BLaER1 treated with 17β-estradiol and CSF1 and Interleukin-3, amounts not matched to agents 10 nM and 100 nM (cell line): ENCODE results near the gene PASD1.
"Not testable (repeated sequence)": the region's sequence is repeated elsewhere in the genome, so short reads cannot be mapped to it uniquely, and the experiment has no call there.

Source experiments
- H3K27ac ChIP-seq, 11 experiments: shearing (Covaris generic); formaldehyde crosslinking; 2 replicates each; pipeline ENCODE4 v1.8.1; 2022
- H3K27me3 ChIP-seq, 11 experiments: shearing (Covaris generic); formaldehyde crosslinking; 2 replicates each; pipeline ENCODE4 v1.8.1; 2022
- H3K36me3 ChIP-seq, 11 experiments: shearing (Covaris generic); formaldehyde crosslinking; 2 replicates each; pipeline ENCODE4 v1.8.1; 2022
- H3K4me1 ChIP-seq, 10 experiments: shearing (Covaris generic); formaldehyde crosslinking; 2 replicates each; pipeline ENCODE4 v1.8.1; 2022
- H3K4me2 ChIP-seq, 11 experiments: shearing (Covaris generic); formaldehyde crosslinking; 2 replicates each; pipeline ENCODE4 v1.8.1; 2022
- H3K4me3 ChIP-seq, 10 experiments: shearing (Covaris generic); formaldehyde crosslinking; 2 replicates each; pipeline ENCODE4 v1.8.1; 2022
- H3K9ac ChIP-seq, 11 experiments: shearing (Covaris generic); formaldehyde crosslinking; 2 replicates each; pipeline ENCODE4 v1.8.1; 2022
- H3K9me3 ChIP-seq, 11 experiments: shearing (Covaris generic); formaldehyde crosslinking; replicated peaks in 1 of 11; 2 replicates each; pipeline ENCODE4 v1.8.1; 2022
- H4K20me1 ChIP-seq, 11 experiments: shearing (Covaris generic); formaldehyde crosslinking; 2 replicates each; pipeline ENCODE4 v1.8.1; 2022
- Cebpa-rat ChIP-seq, 11 experiments: shearing (Covaris generic); IDR thresholded peaks; 2 replicates each; pipeline ENCODE4 v1.8.1; 2022

The PASD1 gene

GRCh38 chrX:151679798-151680402, 116.4 kb downstream of the PASD1 start:
- Histone ChIP-seq H4K20me1 (peaks cover 0 to 11% (median 0%) of the 10 kb centered on the region in 11 experiments; a peak in 3 of 22 replicates), H3K4me2 (no peak overlapping the region), H3K4me3 (no peak overlapping the region), H3K9me3 (no peaks in the 10 kb centered on the region; a peak in 1 of 22 replicates), H3K27ac (no peak overlapping the region), H3K9ac (no peak overlapping the region), H3K4me1 (no peaks in the 10 kb centered on the region; a peak in 1 of 20 replicates), H3K27me3 (peaks cover 84 to 99% (median 96%) of the 10 kb centered on the region in 11 experiments), H3K36me3 (no peaks in the 10 kb centered on the region)
- no peak for TF ChIP-seq Cebpa-rat (IDR thresholded peaks at IDR 0.05)

- no peak overlapping the region for H3K4me3 ChIP-seq
- H3K36me3 ChIP-seq = no peaks in the 10 kb centered on the region
- no peak for TF ChIP-seq Cebpa-rat (IDR thresholded peaks at IDR 0.05)
- peaks cover 84 to 99% (median 95%) of the 10 kb centered on the region in 11 experiments for H3K27me3 ChIP-seq
- no peaks in the 10 kb centered on the region; a peak in 1 of 20 replicates for H3K4me1 ChIP-seq
- no peaks in the 10 kb centered on the region; a peak in 1 of 22 replicates for H3K9me3 ChIP-seq
- no peak overlapping the region for H3K9ac ChIP-seq
- H4K20me1 ChIP-seq = peaks cover 0 to 6% (median 0%) of the 10 kb centered on the region in 11 experiments; a peak in 1 of 22 replicates
- H3K27ac ChIP-seq = no peak overlapping the region
- no peak overlapping the region for H3K4me2 ChIP-seq
These were observed 117.3 kb downstream of the PASD1 start for GRCh38 chrX:151680805-151681204.

GRCh38 chrX:151687635-151688034, 124.2 kb downstream of the PASD1 start:
- TF ChIP-seq Cebpa-rat (IDR thresholded peaks at IDR 0.05) = no peak
- no peak overlapping the region for H3K4me3 ChIP-seq
- no peak overlapping the region for H3K27ac ChIP-seq
- H3K9me3 ChIP-seq = 0 out of 22 replicates have a peak, but pooled peaks cover 0 to 2% (median 0%) of the 10 kb centered on the region in 11 experiments
- no peaks in the 10 kb centered on the region for H3K36me3 ChIP-seq
- no peak overlapping the region for H3K4me2 ChIP-seq
- H3K4me1 ChIP-seq = no peaks in the 10 kb centered on the region
- no peak overlapping the region for H3K9ac ChIP-seq
- H3K27me3 ChIP-seq = peaks cover 69 to 100% (median 98%) of the 10 kb centered on the region in 11 experiments
- peaks cover 0 to 3% (median 0%) of the 10 kb centered on the region in 11 experiments; a peak in 1 of 22 replicates for H4K20me1 ChIP-seq

- no peak overlapping the region for H3K27ac ChIP-seq
These were observed 125.2 kb downstream of the PASD1 start for GRCh38 chrX:151688695-151689094.

GRCh38 chrX:151692825-151693224, 129.3 kb downstream of the PASD1 start:
- no peak for TF ChIP-seq Cebpa-rat (IDR thresholded peaks at IDR 0.05)
- Histone ChIP-seq H3K4me2 (no peak overlapping the region), H3K27ac (no peak overlapping the region), H3K9me3 (peaks cover 0 to 24% (median 7%) of the 10 kb centered on the region in 11 experiments; a peak in 12 of 22 replicates), H3K36me3 (no peaks in the 10 kb centered on the region), H4K20me1 (peaks cover 0 to 3% (median 0%) of the 10 kb centered on the region in 11 experiments; a peak in 1 of 22 replicates), H3K4me3 (no peak overlapping the region), H3K4me1 (no peaks in the 10 kb centered on the region), H3K9ac (no peak overlapping the region), H3K27me3 (peaks cover 25 to 76% (median 69%) of the 10 kb centered on the region in 11 experiments; a peak in 21 of 22 replicates)

More at GRCh38 chrX:151688695-151689094, 125.2 kb downstream of the PASD1 start:
- Histone ChIP-seq H3K4me3 (no peak overlapping the region), H3K27me3 (peaks cover 59 to 100% (median 97%) of the 10 kb centered on the region in 11 experiments), H3K9ac (no peak overlapping the region), H3K9me3 (peaks cover 0 to 7% (median 0%) of the 10 kb centered on the region in 11 experiments; a peak in 4 of 22 replicates), H4K20me1 (peaks cover 0 to 3% (median 0%) of the 10 kb centered on the region in 11 experiments; a peak in 1 of 22 replicates), H3K4me2 (no peak overlapping the region), H3K36me3 (no peaks in the 10 kb centered on the region), H3K4me1 (no peaks in the 10 kb centered on the region)
- TF ChIP-seq Cebpa-rat (IDR thresholded peaks at IDR 0.05) = no peak

- Histone ChIP-seq H4K20me1 (peaks cover 0 to 3% (median 0%) of the 10 kb centered on the region in 11 experiments; a peak in 3 of 22 replicates), H3K27ac (no peak overlapping the region), H3K9ac (no peak overlapping the region), H3K4me2 (no peak overlapping the region), H3K36me3 (no peaks in the 10 kb centered on the region), H3K27me3 (peaks cover 27 to 76% (median 69%) of the 10 kb centered on the region in 11 experiments; a peak in 21 of 22 replicates), H3K4me1 (no peaks in the 10 kb centered on the region), H3K9me3 (peaks cover 0 to 24% (median 7%) of the 10 kb centered on the region in 11 experiments; a peak in 12 of 22 replicates), H3K4me3 (no peak overlapping the region)
- TF ChIP-seq Cebpa-rat (IDR thresholded peaks at IDR 0.05) = no peak
These were observed 130.6 kb downstream of the PASD1 start for GRCh38 chrX:151694121-151694520.

GRCh38 chrX:151694661-151695582, 131.4 kb downstream of the PASD1 start, which contains the start of gene PRRG3:
PRRG3 (plus strand) TSS chrX:151695458; CDS start chrX:151698815, 3,357 bp downstream.
- H3K27ac ChIP-seq = no peak within 1 kb of the TSS
- H4K20me1 ChIP-seq = peaks cover 0 to 3% (median 0%) of the 10 kb centered on the region in 11 experiments; a peak in 3 of 22 replicates
- no peak within 1 kb of the TSS for H3K4me2 ChIP-seq
- H3K27me3 ChIP-seq = peaks cover 29 to 76% (median 69%) of the 10 kb centered on the region in 11 experiments
- no peak within 1 kb of the TSS for H3K4me3 ChIP-seq
- H3K9ac ChIP-seq = no peak within 1 kb of the TSS
- TF ChIP-seq Cebpa-rat (IDR thresholded peaks at IDR 0.05) = no peak
- no peaks in the 10 kb centered on the region for H3K4me1 ChIP-seq
- H3K36me3 ChIP-seq = no peaks in the 10 kb centered on the region
- H3K9me3 ChIP-seq = peaks cover 0 to 24% (median 7%) of the 10 kb centered on the region in 11 experiments; a peak in 12 of 22 replicates

GRCh38 chrX:151695583-151696340, 132.3 kb downstream of the PASD1 start:
- H4K20me1 ChIP-seq = peaks cover 0 to 3% (median 0%) of the 10 kb centered on the region in 11 experiments; a peak in 3 of 22 replicates
- TF ChIP-seq Cebpa-rat (IDR thresholded peaks at IDR 0.05) = no peak
- H3K4me3 ChIP-seq = no peak overlapping the region
- H3K9ac ChIP-seq = no peak overlapping the region
- H3K36me3 ChIP-seq = no peaks in the 10 kb centered on the region
- no peaks in the 10 kb centered on the region for H3K4me1 ChIP-seq
- peaks cover 31 to 76% (median 69%) of the 10 kb centered on the region in 11 experiments for H3K27me3 ChIP-seq
- peaks cover 0 to 24% (median 7%) of the 10 kb centered on the region in 11 experiments; a peak in 12 of 22 replicates for H3K9me3 ChIP-seq
- H3K4me2 ChIP-seq = no peak overlapping the region
- no peak overlapping the region for H3K27ac ChIP-seq

- H3K36me3 ChIP-seq, H3K4me3 ChIP-seq, H3K4me1 ChIP-seq, H3K27ac ChIP-seq, H4K20me1 ChIP-seq, H3K9ac ChIP-seq, H3K4me2 ChIP-seq: not testable (repeated sequence)
- H3K27me3 ChIP-seq = peaks cover 43 to 76% (median 69%) of the 10 kb centered on the region in 11 experiments
- peaks cover 0 to 24% (median 7%) of the 10 kb centered on the region in 11 experiments; a peak in 12 of 22 replicates for H3K9me3 ChIP-seq
These were observed 133.6 kb downstream of the PASD1 start for GRCh38 chrX:151697082-151697481.
